Suprapubic skin (tissue), 4 donors: ENCODE data around the gene RPS8. TPM values are rescaled to one million over a fixed set of nuclear protein-coding genes. Genes with fewer than 3 reads are reported as not detected.
"Not testable (repeated sequence)": the region's sequence is repeated elsewhere in the genome, so short reads cannot be mapped to it uniquely, and the experiment has no call there.

Experiments
- DNase-seq, 2 donors: peaks; one replicate each; pipeline ENCODE4 v3.0.0-alpha.2; 2019; ENCODE audit warnings: low spot score in 2 of 2
- H3K27ac ChIP-seq: fragments of 200-600 bp; sonication (generic); one replicate; pipeline ENCODE4 v1.5.1; 2019
- H3K27me3 ChIP-seq: fragments of 200-600 bp; sonication (generic); one replicate; pipeline ENCODE4 v1.5.1; 2019
- H3K36me3 ChIP-seq: fragments of 200-600 bp; sonication (generic); one replicate; pipeline ENCODE4 v1.5.1; 2019
- H3K4me1 ChIP-seq: fragments of 200-600 bp; sonication (generic); one replicate; pipeline ENCODE4 v1.5.1; 2019
- H3K4me3 ChIP-seq: fragments of 200-600 bp; sonication (generic); one replicate; pipeline ENCODE4 v1.5.1; 2019; ENCODE audit warnings: mild to moderate bottlenecking
- H3K9me3 ChIP-seq: fragments of 200-600 bp; sonication (generic); one replicate; pipeline ENCODE4 v1.5.1; 2019
- EP300 ChIP-seq: sonication (generic); formaldehyde crosslinking; IDR thresholded peaks from one replicate; pipeline ENCODE4 v1.6.1; 2017; ENCODE audit warnings: antibody characterized with exemption
- POLR2A ChIP-seq, 2 donors: fragments of 450-650 bp; IDR thresholded peaks; one replicate each; pipeline ENCODE4 v1.6.1; 2017; ENCODE audit warnings: antibody characterized with exemption in 2 of 2, mild to moderate bottlenecking in 2 of 2, moderate library complexity in 2 of 2
- POLR2AphosphoS5 ChIP-seq, 3 donors: sonication (generic); formaldehyde crosslinking; IDR thresholded peaks; one replicate each; pipeline ENCODE4 v1.6.1; 2017; ENCODE audit warnings: antibody characterized with exemption in 3 of 3
- WGBS: methylation state at CpG from one replicate; pipeline ENCODE4 v1.1.5; 2018; 5-methylcytosine and 5-hydroxymethylcytosine counted together
- total RNA-seq, 4 donors: library from RNA; depleted of rRNA; stranded (reverse); fragments of >200 nt; gene quantifications; one replicate each; pipeline ENCODE4 v1.1.0, GENCODE V29; 2016
- TF ChIP-seq, protein P1 (sequence below), 2 donors: fragments of 200-600 bp in 1 of 2; fragments of 450-650 bp in 1 of 2; sonication (generic) in 1 of 2; IDR thresholded peaks; one replicate each; pipeline ENCODE4 v1.5.1; 2016 to 2019; ENCODE audit warnings: antibody characterized with exemption in 2 of 2, mild to moderate bottlenecking in 1 of 2, moderate library complexity in 1 of 2

RPS8 gene
- total RNA-seq, 4 donors from 2014 or later = 1,858 to 3,271 (median 2,807) TPM

DNA sequence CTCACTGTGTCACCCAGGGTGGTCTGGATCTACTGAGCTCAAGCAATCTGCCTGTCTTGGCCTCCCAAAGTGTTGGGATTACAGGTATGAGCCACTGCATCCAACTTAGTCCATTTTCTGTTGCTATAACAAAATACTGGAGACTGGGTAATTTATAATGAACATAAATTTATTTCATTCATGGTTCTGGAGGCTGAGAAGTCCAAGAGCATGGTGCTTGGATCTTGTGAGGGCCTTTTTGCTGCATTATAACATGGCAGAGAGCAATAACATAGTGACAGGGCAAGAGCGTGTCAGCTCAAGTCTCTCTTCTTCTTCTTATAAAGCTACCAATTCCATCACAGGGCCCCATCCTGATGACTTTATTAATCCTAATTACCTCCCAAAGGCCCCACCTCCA lies 39.3 kb upstream of the RPS8 start:
- no peak for DNase-seq
- H3K4me1 ChIP-seq = peaks cover 14% of the 10 kb centered on the region
- H3K36me3 ChIP-seq = no peaks in the 10 kb centered on the region
- 95% methylated on average over 1 of the region's 1 CpG for WGBS
- H3K27ac ChIP-seq = no peak overlapping the region
- no peak overlapping the region for H3K4me3 ChIP-seq
- no peak for TF ChIP-seq POLR2A (IDR thresholded peaks at IDR 0.05)
- TF ChIP-seq POLR2AphosphoS5 (IDR thresholded peaks at IDR 0.05) = no peak
- TF ChIP-seq, protein P1, sequence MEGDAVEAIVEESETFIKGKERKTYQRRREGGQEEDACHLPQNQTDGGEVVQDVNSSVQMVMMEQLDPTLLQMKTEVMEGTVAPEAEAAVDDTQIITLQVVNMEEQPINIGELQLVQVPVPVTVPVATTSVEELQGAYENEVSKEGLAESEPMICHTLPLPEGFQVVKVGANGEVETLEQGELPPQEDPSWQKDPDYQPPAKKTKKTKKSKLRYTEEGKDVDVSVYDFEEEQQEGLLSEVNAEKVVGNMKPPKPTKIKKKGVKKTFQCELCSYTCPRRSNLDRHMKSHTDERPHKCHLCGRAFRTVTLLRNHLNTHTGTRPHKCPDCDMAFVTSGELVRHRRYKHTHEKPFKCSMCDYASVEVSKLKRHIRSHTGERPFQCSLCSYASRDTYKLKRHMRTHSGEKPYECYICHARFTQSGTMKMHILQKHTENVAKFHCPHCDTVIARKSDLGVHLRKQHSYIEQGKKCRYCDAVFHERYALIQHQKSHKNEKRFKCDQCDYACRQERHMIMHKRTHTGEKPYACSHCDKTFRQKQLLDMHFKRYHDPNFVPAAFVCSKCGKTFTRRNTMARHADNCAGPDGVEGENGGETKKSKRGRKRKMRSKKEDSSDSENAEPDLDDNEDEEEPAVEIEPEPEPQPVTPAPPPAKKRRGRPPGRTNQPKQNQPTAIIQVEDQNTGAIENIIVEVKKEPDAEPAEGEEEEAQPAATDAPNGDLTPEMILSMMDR (IDR thresholded peaks at IDR 0.05) = no peak
- no peak for TF ChIP-seq EP300
- no peaks in the 10 kb centered on the region for H3K27me3 ChIP-seq
- no peaks in the 10 kb centered on the region for H3K9me3 ChIP-seq

DNA sequence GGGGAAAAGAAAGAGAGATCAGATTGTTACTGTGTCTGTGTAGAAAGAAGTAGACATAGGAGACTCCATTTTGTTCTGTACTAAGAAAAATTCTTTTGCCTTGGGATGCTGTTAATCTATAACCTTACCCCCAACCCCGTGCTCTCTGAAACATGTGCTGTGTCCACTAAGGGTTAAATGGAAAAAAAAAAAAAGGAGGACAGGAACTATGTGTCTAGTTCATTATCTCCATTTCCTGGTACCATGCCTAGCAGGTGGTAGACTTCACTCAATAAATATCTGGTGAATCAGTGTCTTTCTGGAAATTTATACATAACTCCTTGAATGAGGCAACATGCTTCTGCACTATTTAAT lies 36.4 kb upstream of the RPS8 start:
- H3K4me1 ChIP-seq, H3K9me3 ChIP-seq, H3K27me3 ChIP-seq, H3K36me3 ChIP-seq, DNase-seq: not testable (repeated sequence)
- Histone ChIP-seq H3K4me3 (peak overlapping the region; percentile 62), H3K27ac (peak overlapping the region; percentile 87)
- 40% methylated on average over 1 of the region's 1 CpG for WGBS

DNA sequence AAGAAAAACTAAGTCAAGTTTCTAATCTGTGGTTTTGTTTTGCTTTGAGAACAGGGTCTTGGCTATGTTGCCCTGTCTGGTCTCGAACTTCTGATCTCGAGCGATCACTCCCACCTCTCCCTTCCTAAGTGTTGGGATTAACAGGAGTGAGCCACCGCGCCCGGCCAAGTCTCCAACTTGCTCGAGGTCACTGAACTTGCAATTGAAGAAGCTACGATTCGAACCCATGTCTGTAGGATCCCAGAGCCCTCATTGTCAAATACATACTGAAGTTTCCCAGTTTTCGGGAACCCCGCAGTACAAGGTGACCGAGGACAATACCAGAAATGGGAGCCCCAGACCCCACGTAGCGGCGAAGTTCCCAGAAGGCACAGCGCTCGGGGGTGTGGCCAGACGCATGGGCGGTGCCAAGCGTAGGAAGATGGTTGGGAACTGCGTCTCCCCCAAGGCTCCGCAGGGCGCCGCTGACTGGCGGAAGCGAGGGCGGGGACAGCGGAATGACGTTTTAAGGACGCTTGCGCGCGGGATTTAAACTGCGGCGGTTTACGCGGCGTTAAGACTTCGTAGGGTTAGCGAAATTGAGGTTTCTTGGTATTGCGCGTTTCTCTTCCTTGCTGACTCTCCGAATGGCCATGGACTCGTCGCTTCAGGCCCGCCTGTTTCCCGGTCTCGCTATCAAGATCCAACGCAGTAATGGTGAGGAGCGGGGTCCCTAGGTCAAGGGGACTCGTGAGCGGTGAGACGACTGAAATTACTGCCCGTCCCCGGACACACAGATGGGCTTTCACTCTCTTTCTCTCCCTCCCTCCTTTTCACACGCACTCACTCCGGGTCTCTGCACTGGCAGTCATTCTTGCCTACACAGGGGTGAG lies 35.8 kb upstream of the RPS8 start, which contains the start of gene KIF2C:
KIF2C (plus strand) TSS at position 531 of the 872 bp plus-strand sequence; CDS start at position 627, 96 bp downstream.
- no peaks in the 10 kb centered on the region for H3K27me3 ChIP-seq
- peak within 1 kb of the TSS; percentile 62 for H3K4me3 ChIP-seq
- H3K27ac ChIP-seq = peak within 1 kb of the TSS; percentile 87
- DNase-seq = peak; percentile 97 to 98
- peak; percentile 28 to 68 (median 30) for TF ChIP-seq POLR2AphosphoS5 (IDR thresholded peaks at IDR 0.05)
- TF ChIP-seq, protein P1 (IDR thresholded peaks at IDR 0.05) = no peak
- TF ChIP-seq POLR2A (IDR thresholded peaks at IDR 0.05) = peak in 1 of 2 donors; percentile 71
- TF ChIP-seq EP300 = no peak
- H3K4me1 ChIP-seq = peaks cover 8% of the 10 kb centered on the region
- H3K9me3 ChIP-seq = no peaks in the 10 kb centered on the region
- WGBS = 1% methylated on average over 53 of the region's 57 CpGs
- H3K36me3 ChIP-seq = no peaks in the 10 kb centered on the region

DNA sequence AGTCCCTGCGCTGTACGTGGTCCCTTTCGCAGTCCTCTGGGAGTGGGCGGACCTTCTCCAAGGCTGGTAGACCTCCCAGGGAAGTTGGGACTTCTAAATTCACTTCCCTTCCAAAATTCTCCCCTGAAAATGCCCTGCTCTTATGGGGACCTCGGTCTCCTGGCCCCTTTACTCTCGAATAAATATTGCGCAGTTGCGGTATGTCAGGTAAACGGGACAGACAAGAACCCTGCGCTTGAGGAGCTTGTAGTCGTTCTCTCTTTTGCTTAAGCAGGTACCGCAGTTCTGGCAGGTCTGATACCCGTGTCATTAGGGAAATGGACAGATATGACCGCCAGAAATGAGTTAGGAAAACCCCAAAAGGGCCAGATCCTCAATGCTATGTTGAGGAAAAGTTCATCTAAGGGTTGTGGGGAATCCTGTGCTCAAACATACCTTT lies 35.1 kb upstream of the RPS8 start:
- 8% methylated on average over 14 of the region's 14 CpGs for WGBS
- no peak overlapping the region for H3K27ac ChIP-seq
- peak overlapping the region; percentile 62 for H3K4me3 ChIP-seq
- no peaks in the 10 kb centered on the region for H3K36me3 ChIP-seq
- DNase-seq = no peak
- peaks cover 8% of the 10 kb centered on the region for H3K4me1 ChIP-seq
- TF ChIP-seq, protein P1 (IDR thresholded peaks at IDR 0.05) = no peak
- TF ChIP-seq POLR2A (IDR thresholded peaks at IDR 0.05) = no peak
- TF ChIP-seq EP300 = no peak
- no peak for TF ChIP-seq POLR2AphosphoS5 (IDR thresholded peaks at IDR 0.05)
- no peaks in the 10 kb centered on the region for H3K9me3 ChIP-seq
- no peaks in the 10 kb centered on the region for H3K27me3 ChIP-seq

DNA sequence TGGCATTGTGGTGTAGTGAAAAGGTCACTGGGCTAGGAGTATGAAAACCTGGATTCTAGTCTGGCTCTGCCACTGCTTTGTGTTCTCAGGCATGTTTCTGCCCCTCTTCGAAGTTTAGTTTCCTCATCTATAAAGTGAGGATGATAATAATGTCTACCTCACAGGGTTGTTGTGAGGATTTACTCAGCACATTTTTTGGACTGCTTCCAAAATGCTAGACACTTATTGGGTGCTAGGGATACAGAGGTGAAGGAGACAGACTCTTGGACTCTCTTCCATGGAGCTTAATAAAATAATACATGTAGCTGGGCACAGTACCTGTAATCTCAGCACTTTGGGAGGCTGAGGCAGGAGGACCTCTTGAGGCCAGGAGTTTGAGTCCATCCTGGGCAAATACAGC lies 32.1 kb upstream of the RPS8 start:
- no peak for DNase-seq
- no peaks in the 10 kb centered on the region for H3K9me3 ChIP-seq
- no peak for TF ChIP-seq EP300
- no peak for TF ChIP-seq POLR2AphosphoS5 (IDR thresholded peaks at IDR 0.05)
- no peak for TF ChIP-seq POLR2A (IDR thresholded peaks at IDR 0.05)
- H3K36me3 ChIP-seq = no peaks in the 10 kb centered on the region
- H3K27ac ChIP-seq = no peak overlapping the region
- no peak overlapping the region for H3K4me3 ChIP-seq
- 78% methylated on average over 1 of the region's 1 CpG for WGBS
- no peaks in the 10 kb centered on the region for H3K27me3 ChIP-seq
- peaks cover 8% of the 10 kb centered on the region for H3K4me1 ChIP-seq

DNA sequence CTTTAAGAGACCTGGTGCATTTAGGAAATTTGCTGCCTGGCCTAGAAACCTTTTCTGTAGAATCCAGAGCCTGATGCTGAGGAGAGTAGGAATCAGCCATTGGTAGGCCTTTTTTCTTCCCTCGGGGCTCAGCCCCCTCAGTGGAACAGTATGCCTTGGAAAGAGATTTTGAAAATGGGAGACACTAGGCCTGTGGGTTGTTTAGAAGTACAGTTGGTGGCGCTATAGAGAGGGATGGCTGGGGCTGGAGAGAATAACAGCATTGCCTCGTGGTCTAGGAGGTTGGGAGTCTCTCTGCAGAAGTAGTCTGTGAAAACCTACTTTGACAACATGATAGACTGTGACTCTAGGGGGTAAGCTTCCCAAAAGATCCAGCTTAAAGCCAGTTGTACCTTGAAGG lies 27.5 kb upstream of the RPS8 start:
- Histone ChIP-seq H3K27ac (no peak overlapping the region), H3K4me1 (no peaks in the 10 kb centered on the region), H3K27me3 (no peaks in the 10 kb centered on the region), H3K4me3 (no peak overlapping the region), H3K9me3 (no peaks in the 10 kb centered on the region), H3K36me3 (no peaks in the 10 kb centered on the region)
- TF ChIP-seq EP300 = no peak
- no peak for TF ChIP-seq POLR2A (IDR thresholded peaks at IDR 0.05)
- TF ChIP-seq, protein P1 (IDR thresholded peaks at IDR 0.05) = no peak
- TF ChIP-seq POLR2AphosphoS5 (IDR thresholded peaks at IDR 0.05) = no peak
- 92% methylated on average over 3 of the region's 3 CpGs for WGBS
- no peak for DNase-seq
